Measurements from ENCODE around the gene ZNF771.
A peak's percentile ranks its signal among the peaks of the same experiment; 100 is the strongest.
"Not testable (repeated sequence)": the region's sequence is repeated elsewhere in the genome, so short reads cannot be mapped to it uniquely, and the experiment has no call there.

The ZNF771 gene

GRCh38 chr16:30437511-30438046 is 30.2 kb downstream of the ZNF771 start:
- DNase-seq (ENCODE audit: low spot score), result no peak

DNA sequence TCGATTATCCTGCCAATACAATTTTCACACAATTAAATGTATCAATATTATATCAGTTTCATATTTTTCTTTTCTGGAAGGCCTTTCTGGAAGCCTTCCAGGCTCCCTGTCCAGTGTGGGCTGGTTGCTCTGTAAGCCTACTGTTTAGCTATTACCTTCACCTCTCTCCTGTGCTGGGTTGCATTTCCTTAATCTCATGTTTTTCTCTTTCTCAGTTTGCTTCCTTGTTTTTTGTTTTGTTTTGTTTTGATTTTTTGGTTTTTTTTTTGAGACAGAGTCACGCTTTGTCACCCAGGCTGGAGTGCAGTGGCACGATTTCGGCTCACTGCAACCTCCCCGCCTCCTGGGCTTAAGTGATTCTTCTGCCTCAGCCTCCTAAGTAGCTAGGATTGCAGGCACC is 31.4 kb downstream of the ZNF771 start:
- no peak for DNase-seq (ENCODE audit: low spot score)

- DNase-seq (ENCODE audit: low spot score), result no peak
Measured at GRCh38 chr16:30439720-30440348, 32.4 kb downstream of the ZNF771 start.

- DNase-seq (ENCODE audit: low spot score), result no peak
Measured at GRCh38 chr16:30443631-30444030, 36.2 kb downstream of the ZNF771 start.

DNA sequence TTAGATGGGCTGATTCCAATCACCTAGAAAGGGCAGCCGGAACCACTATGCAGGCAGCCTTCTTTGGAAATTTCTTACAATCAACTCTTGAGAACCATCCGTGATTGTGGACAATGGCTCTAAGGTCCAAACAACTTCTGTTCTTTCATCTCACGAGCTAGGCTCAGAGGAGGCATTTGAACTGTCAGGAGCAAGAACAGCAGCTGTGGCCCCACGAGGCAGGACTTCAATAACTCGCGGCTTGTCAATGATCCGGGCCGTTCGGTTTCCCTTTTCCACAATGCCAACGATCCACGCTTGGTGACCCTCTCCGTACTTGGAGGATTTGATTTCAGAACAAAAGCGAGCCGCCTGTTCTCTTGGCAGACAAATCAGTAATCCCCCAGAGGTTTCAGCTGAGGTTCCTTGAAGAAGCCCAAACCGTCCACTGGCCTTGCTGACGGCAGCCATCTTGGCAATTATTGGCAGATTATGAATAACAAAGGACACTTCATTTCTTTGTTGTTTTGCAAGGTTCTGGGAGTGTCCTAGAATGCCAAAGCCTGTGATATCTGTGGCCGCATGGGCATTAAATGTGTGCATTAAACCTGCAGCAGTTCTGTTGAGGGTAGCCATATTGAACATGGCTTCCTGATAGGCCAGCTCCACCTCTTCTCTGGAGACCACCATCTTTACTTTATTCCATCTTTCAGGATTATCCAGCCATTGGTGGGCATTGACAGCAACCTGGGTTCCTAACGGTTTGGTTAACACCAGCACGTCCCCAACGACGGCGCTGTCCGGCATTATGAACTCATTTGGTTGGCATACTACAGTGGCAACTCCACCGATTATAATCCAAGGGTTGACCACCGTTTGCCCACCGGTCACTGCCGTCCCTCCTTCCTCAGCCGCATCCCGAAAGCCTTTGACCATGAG is 37.1 kb downstream of the ZNF771 start:
- no peak for DNase-seq (ENCODE audit: low spot score)

GRCh38 chr16:30445149-30445407 is 37.7 kb downstream of the ZNF771 start:
- DNase-seq (ENCODE audit: low spot score), result no peak

DNA sequence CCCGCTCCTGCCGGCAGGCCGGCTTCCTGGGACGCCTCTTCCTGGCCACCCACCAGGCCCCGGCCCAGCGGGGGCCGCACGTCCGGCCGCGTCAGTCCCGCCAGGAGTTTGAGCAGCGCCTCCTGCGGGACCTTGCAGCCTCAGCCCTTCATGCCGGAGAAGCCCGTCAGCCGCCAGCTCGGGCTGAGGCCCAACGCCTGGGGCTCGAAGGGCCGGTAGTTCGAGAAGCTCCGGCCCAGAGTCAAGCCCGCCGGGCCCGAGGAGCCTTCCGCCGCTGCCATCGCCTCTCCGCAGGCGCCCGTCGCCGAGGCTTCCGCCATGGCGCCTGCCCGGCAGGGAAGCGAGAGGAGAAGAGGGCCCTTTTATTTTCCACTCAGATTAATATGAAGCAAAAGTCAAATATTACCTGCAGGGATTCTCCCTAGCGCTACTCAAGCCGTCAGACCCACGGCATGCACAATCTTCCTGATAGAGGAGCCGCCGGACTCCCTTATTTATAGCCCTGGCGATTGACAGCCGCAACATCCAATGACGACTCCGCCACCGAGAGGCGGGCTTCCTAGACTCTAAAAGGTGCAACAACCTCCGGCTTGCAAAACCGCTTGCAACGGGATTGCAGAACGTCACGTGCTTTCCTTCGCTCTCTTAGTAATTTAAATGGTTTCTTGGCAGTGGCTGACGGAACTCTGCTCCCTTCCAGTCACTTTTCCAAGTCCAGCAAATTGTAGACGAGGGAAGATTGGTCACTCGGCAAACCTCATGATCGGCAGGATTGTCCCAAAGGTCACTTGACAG is 38.2 kb downstream of the ZNF771 start, which contains the start of gene SEPHS2:
TSS of gene SEPHS2 (minus strand) at position 467 of the 795 bp plus-strand sequence. CDS start at position 320, 147 bp downstream.
- DNase-seq (ENCODE audit: low spot score), result peak; percentile 93

GRCh38 chr16:30446203-30446595 is 38.8 kb downstream of the ZNF771 start:
- no peak for DNase-seq (ENCODE audit: low spot score)

GRCh38 chr16:30447512-30448226 is 40.3 kb downstream of the ZNF771 start:
- no peak for DNase-seq (ENCODE audit: low spot score)

DNA sequence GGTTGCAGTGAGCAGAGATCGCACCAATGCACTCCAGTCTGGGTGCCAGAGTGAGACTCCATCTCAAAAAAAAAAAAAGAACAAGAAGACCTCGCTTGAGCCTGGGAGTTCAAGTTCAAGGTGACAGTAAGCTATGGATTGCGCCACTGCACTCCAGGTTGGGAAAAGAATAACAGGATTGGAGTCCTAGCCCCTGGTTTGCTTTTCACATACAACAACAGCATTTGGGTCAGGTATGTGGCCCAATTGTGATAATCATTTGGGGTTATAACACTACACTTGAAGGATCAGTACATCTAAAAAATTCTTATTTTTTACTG is 41.7 kb downstream of the ZNF771 start:
- DNase-seq (ENCODE audit: low spot score), result no peak

- not testable (repeated sequence) for DNase-seq (ENCODE audit: low spot score)
Measured at GRCh38 chr16:30452709-30453580, 45.5 kb downstream of the ZNF771 start.

GRCh38 chr16:30456302-30456701 is 48.9 kb downstream of the ZNF771 start:
- DNase-seq (ENCODE audit: low spot score), result no peak

DNA sequence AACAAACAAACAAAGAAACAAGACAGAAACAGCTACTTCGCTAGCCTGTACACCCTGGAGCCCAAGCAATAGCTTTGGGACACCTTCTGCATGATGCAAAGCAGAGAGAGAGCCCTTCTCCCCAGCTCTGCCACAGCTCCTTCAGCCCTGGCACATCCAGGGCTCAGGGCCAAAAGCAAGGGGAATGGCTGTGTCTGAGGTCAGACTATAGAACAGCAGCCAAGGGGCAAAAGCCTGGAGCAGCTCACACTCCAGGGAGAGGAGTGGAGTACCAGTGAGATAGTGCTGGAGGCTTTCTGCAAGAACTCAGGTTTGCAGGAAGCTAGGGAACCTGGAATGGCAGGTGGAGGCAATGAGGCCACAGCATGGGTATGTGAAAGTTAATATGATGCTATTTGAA is 49.9 kb downstream of the ZNF771 start:
- DNase-seq (ENCODE audit: low spot score), result no peak

- DNase-seq (ENCODE audit: low spot score), result no peak
Measured at GRCh38 chr16:30457743-30458560, 50.5 kb downstream of the ZNF771 start.

DNA sequence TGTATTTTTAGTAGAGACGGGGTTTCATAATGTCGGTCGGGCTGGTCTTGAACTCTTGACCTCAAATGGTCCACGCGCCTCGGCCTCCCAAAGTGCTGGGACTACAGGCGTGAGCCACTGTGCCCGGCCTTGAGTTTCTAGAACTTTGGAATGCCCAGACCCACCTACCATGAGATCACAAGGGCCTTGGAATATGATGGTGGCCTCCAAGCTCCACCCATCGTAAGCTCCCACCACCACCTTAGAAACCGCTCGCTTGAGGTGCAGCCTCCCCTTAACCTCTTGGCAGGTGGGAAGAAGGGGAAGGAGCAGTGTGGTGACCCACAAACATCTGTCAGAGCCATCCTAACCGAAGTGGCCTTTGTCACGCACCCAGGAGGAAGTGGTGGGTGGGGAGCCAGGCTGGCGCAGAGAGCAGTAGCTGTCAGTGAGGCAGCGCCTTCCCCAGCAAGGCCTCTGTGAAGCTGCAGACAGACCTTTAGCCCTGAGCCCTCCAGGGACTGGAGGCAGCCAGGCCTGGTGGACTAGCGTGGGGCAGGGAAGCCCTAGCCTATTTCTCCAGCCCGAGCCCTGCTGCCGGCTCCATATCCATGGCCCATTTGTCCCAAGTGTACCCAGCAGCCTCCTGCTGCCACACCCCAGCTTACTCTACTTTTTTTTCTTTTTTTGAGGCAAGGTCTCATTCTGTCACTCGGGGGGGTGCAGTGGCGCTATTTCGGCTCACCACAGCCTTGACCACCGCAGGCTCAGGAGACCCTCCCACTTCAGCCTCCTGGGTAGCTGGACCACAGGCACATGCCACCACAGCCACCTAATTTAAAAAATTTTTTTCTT is 51.4 kb downstream of the ZNF771 start:
- no peak for DNase-seq (ENCODE audit: low spot score)

- DNase-seq (ENCODE audit: low spot score), result no peak
Measured at GRCh38 chr16:30459456-30459855, 52.0 kb downstream of the ZNF771 start.

- not testable (repeated sequence) for DNase-seq (ENCODE audit: low spot score)
Measured at GRCh38 chr16:30461426-30461825, 54.0 kb downstream of the ZNF771 start.

DNA sequence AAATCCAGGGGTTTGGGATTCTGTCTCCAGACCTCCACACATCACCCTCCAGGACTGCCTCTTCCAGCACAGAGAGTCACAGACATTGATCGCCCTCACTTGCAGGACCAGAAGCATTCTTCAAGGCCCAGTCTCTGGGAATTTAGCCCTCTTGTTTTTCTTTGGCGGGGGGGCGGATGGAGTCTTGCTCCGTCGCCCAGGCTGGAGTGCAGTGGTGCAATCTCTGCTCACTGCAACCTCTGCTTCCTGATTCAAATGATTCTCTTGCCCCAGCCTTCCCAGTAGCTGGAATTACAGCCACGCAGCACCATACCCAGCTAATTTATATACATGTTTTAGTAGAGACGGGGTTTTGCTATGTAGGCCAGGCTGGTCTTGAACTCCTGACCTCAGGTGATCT is 56.7 kb downstream of the ZNF771 start:
- DNase-seq (ENCODE audit: low spot score), result no peak

Measured in kidney capillary endothelial cell (primary cell).